HG02571 (cell line): ENCODE data around the gene FRMD1.

Experiments used
- ATAC-seq: cut with Tn5 transposase; IDR thresholded peaks from one replicate; pipeline ENCODE4 v1.9.1; 2021; ENCODE audit warnings: mild to moderate bottlenecking, moderate library complexity; ENCODE audit not compliant: unreplicated experiment

Gene FRMD1

GRCh38 chr6:168012431-168013249, 66.4 kb downstream of the FRMD1 start:
- no peak for ATAC-seq

GRCh38 chr6:168011291-168011690, 67.7 kb downstream of the FRMD1 start:
- ATAC-seq, result no peak

GRCh38 chr6:168009331-168009730, 69.7 kb downstream of the FRMD1 start:
- ATAC-seq, result no peak

- no peak for ATAC-seq
Observed at GRCh38 chr6:168007592-168008338, 71.2 kb downstream of the FRMD1 start.

- no peak for ATAC-seq
Observed at GRCh38 chr6:168005796-168006195, 73.2 kb downstream of the FRMD1 start.

- ATAC-seq, result no peak
Observed at GRCh38 chr6:168004945-168005344, 74.1 kb downstream of the FRMD1 start.

GRCh38 chr6:168004023-168004422, 75.0 kb downstream of the FRMD1 start:
- ATAC-seq, result no peak
